ENCODE results near the gene SYMPK.

GRCh38 chr19:45873219-45873772 lies 10.3 kb upstream of the SYMPK start:
- TF ChIP-seq CTCF (IDR thresholded peaks at IDR 0.05; ENCODE audit: insufficient read depth, low read length, poor library complexity, severe bottlenecking), result no peak
- TF ChIP-seq EZH2phosphoT487 (conservative IDR thresholded peaks at IDR 0.05; ENCODE audit: low read length), result no peak
